IMR-90 (cell line): ENCODE data around the gene NTSR1. TPM values are rescaled to one million over a fixed set of nuclear protein-coding genes. Genes with fewer than 3 reads are reported as not detected.

Experiments used
- ATAC-seq: fragments of 200-7000 bp; cut with Tn5 transposase; 2 replicates; pipeline ENCODE4 v1.9.1; 2020; ENCODE audit warnings: low read depth, mild to moderate bottlenecking, moderate library complexity
- BruUV-seq: library from RNA; stranded (reverse); fragments of 400-500 nt; replicated peaks from 2 replicates; lab custom pipeline; 2021; lab: Mats Ljungman, UMichigan
- CTCF ChIA-PET: fragments of 300-600 bp; formaldehyde crosslinking; extraction: SDS; loops from one replicate; lab custom pipeline; 2021; ENCODE audit warnings: antibody characterized with exemption; lab: Yijun Ruan, JAX
- POLR2A ChIA-PET: fragments of 300-600 bp; sonication (Branson Sonifier 250); formaldehyde crosslinking; loops from one replicate; lab custom pipeline; 2022; ENCODE audit warnings: antibody characterized with exemption; ENCODE audit not compliant: unreplicated experiment; lab: Charles Lee
- DNase-seq: peaks from one replicate; pipeline ENCODE4 v3.0.0; 2013
- H2AFZ ChIP-seq: replicated peaks from 2 replicates; pipeline ENCODE3; 2013; ENCODE audit warnings: low read length, mild to moderate bottlenecking; ENCODE audit not compliant: poor library complexity
- H2AK5ac ChIP-seq: 2 replicates; pipeline ENCODE4 v1.6.1; 2013; ENCODE audit warnings: low read depth, low read length, inconsistent platforms
- H2AK9ac ChIP-seq: replicated peaks from 2 replicates; pipeline ENCODE3; 2013; ENCODE audit warnings: mild to moderate bottlenecking, low read depth, low read length, moderate library complexity; ENCODE audit not compliant: poor library complexity
- H2BK120ac ChIP-seq: 2 replicates; pipeline ENCODE4 v1.6.1; 2013; ENCODE audit warnings: low read depth, low read length, inconsistent platforms
- H2BK15ac ChIP-seq: 3 replicates; pipeline ENCODE4 v1.6.1; 2013; ENCODE audit warnings: low read depth, low read length, inconsistent platforms
- H2BK20ac ChIP-seq: 2 replicates; pipeline ENCODE4 v1.6.1; 2013; ENCODE audit warnings: low read depth, mild to moderate bottlenecking, inconsistent platforms, low read length, moderate library complexity
- H2BK5ac ChIP-seq: 2 replicates; pipeline ENCODE4 v1.6.1; 2013; ENCODE audit warnings: mild to moderate bottlenecking, low read depth, low read length, inconsistent platforms; ENCODE audit not compliant: poor library complexity, severe bottlenecking
- H3K14ac ChIP-seq: replicated peaks from 2 replicates; pipeline ENCODE4 v1.6.1; 2013; ENCODE audit warnings: low read depth, low read length, inconsistent platforms
- H3K18ac ChIP-seq: 2 replicates; pipeline ENCODE4 v1.6.1; 2013; ENCODE audit warnings: low read depth, low read length, control low read depth
- H3K23ac ChIP-seq: 2 replicates; pipeline ENCODE4 v1.6.1; 2013; ENCODE audit warnings: low read depth, low read length, inconsistent platforms
- H3K27ac ChIP-seq: 2 replicates; pipeline ENCODE4 v1.5.1; 2013; ENCODE audit warnings: mild to moderate bottlenecking, control low read depth, low read length; ENCODE audit not compliant: insufficient read depth
- H3K27me3 ChIP-seq: 2 replicates; pipeline ENCODE4 v1.6.1; 2013; ENCODE audit warnings: low read length; ENCODE audit not compliant: control insufficient read depth, insufficient read depth
- H3K36me3 ChIP-seq: 2 replicates; pipeline ENCODE4 v1.6.1; 2013; ENCODE audit warnings: low read length, mixed read lengths; ENCODE audit not compliant: control insufficient read depth, insufficient read depth
- H3K4ac ChIP-seq: 2 replicates; pipeline ENCODE4 v1.6.1; 2013; ENCODE audit warnings: low read depth, low read length, inconsistent platforms
- H3K4me1 ChIP-seq: 2 replicates; pipeline ENCODE4 v1.6.1; 2013; ENCODE audit warnings: low read length, mixed read lengths; ENCODE audit not compliant: control insufficient read depth, insufficient read depth
- H3K4me2 ChIP-seq: 2 replicates; pipeline ENCODE4 v1.6.1; 2013; ENCODE audit warnings: low read depth, mild to moderate bottlenecking, control low read depth, low read length, moderate library complexity
- H3K4me3 ChIP-seq: 2 replicates; pipeline ENCODE4 v1.5.1; 2013; ENCODE audit warnings: low read depth, mild to moderate bottlenecking, control low read depth, low read length, moderate library complexity; ENCODE audit not compliant: insufficient read depth
- H3K56ac ChIP-seq: 2 replicates; pipeline ENCODE4 v1.6.1; 2013; ENCODE audit warnings: low read length, inconsistent platforms; ENCODE audit not compliant: insufficient read depth; ENCODE audit errors: extremely low read depth
- H3K79me1 ChIP-seq, 2 experiments: 2 replicates each; pipeline ENCODE4 v1.6.1; 2013; ENCODE audit warnings: low read length in 2 of 2, inconsistent platforms in 1 of 2, low read depth in 1 of 2
- H3K9ac ChIP-seq: 2 replicates; pipeline ENCODE4 v1.6.1; 2013; ENCODE audit warnings: low read depth, low read length, control low read depth
- H3K9me1 ChIP-seq: 2 replicates; pipeline ENCODE4 v1.6.1; 2013; ENCODE audit warnings: low read length, inconsistent platforms; ENCODE audit not compliant: insufficient read depth
- H3K9me3 ChIP-seq: 2 replicates; pipeline ENCODE4 v1.6.1; 2013; ENCODE audit warnings: low read length; ENCODE audit not compliant: control insufficient read depth, insufficient read depth
- H4K20me1 ChIP-seq: 2 replicates; pipeline ENCODE4 v1.6.1; 2013; ENCODE audit warnings: low read length, inconsistent platforms; ENCODE audit not compliant: insufficient read depth
- H4K5ac ChIP-seq: 2 replicates; pipeline ENCODE4 v1.6.1; 2013; ENCODE audit warnings: mild to moderate bottlenecking, low read depth, low read length, control low read depth
- H4K8ac ChIP-seq, 2 experiments: 2 replicates each; pipeline ENCODE4 v1.6.1; 2013; ENCODE audit warnings: low read depth in 2 of 2, low read length in 2 of 2, control low read depth in 1 of 2, inconsistent platforms in 1 of 2
- H4K91ac ChIP-seq: 2 replicates; pipeline ENCODE4 v1.6.1; 2013; ENCODE audit warnings: low read depth, low read length, inconsistent platforms; ENCODE audit not compliant: insufficient read depth
- BHLHE40 ChIP-seq: fragments of 150-350 bp; IDR thresholded peaks from 2 replicates; pipeline ENCODE4 v1.6.1; 2016; ENCODE audit warnings: mild to moderate bottlenecking, low read depth, low read length
- CEBPB ChIP-seq: IDR thresholded peaks from 2 replicates; pipeline ENCODE4 v1.6.1; 2012; ENCODE audit warnings: low read depth, low read length, improper control_type of control experiment
- CHD1 ChIP-seq: IDR thresholded peaks from 2 replicates; pipeline ENCODE4 v1.6.1; 2012; ENCODE audit warnings: low read depth, low read length, improper control_type of control experiment
- CTCF ChIP-seq: conservative IDR thresholded peaks from 2 replicates; pipeline ENCODE4 v1.5.1; 2012; ENCODE audit warnings: mild to moderate bottlenecking, low read depth, low read length, improper control_type of control experiment
- ELK1 ChIP-seq: fragments of 150-350 bp; IDR thresholded peaks from 2 replicates; pipeline ENCODE4 v1.6.1; 2016; ENCODE audit warnings: low read depth, mild to moderate bottlenecking, low read length, moderate library complexity, borderline replicate concordance
- FOS ChIP-seq: fragments of 150-350 bp; IDR thresholded peaks from 2 replicates; pipeline ENCODE4 v1.6.1; 2016; ENCODE audit warnings: low read depth, low read length
- MXI1 ChIP-seq: IDR thresholded peaks from 2 replicates; pipeline ENCODE4 v1.6.1; 2012; ENCODE audit warnings: low read depth, mild to moderate bottlenecking, low read length, moderate library complexity, borderline replicate concordance
- NFE2L2 ChIP-seq: fragments of 150-350 bp; IDR thresholded peaks from 2 replicates; pipeline ENCODE4 v1.6.1; 2016; ENCODE audit warnings: low read depth, mild to moderate bottlenecking, low read length
- POLR2A ChIP-seq: IDR thresholded peaks from 2 replicates; pipeline ENCODE4 v1.6.1; 2012; ENCODE audit warnings: mild to moderate bottlenecking, low read depth, low read length
- RAD21 ChIP-seq: IDR thresholded peaks from 2 replicates; pipeline ENCODE4 v1.6.1; 2012; ENCODE audit warnings: low read length, improper control_type of control experiment
- RCOR1 ChIP-seq: IDR thresholded peaks from 2 replicates; pipeline ENCODE4 v1.6.1; 2012; ENCODE audit warnings: mild to moderate bottlenecking, low read length, improper control_type of control experiment; ENCODE audit not compliant: insufficient replicate concordance
- RFX5 ChIP-seq: IDR thresholded peaks from 2 replicates; pipeline ENCODE4 v1.8.0; 2012; ENCODE audit warnings: low read depth, mild to moderate bottlenecking, low read length, moderate library complexity
- SMC3 ChIP-seq: fragments of 150-350 bp; IDR thresholded peaks from 2 replicates; pipeline ENCODE4 v1.6.1; 2016; ENCODE audit warnings: low read depth, mild to moderate bottlenecking, antibody characterized with exemption, low read length, moderate library complexity
- USF2 ChIP-seq: fragments of 150-350 bp; IDR thresholded peaks from 2 replicates; pipeline ENCODE4 v1.6.1; 2017; ENCODE audit warnings: mild to moderate bottlenecking, antibody characterized with exemption, low read length, low read depth
- WGBS, 2 experiments: methylation state at CpG; one replicate each; pipeline versions ENCODE4 v1.1.5 to v1.1.7; 2013; ENCODE audit warnings: missing lambda C conversion rate in 2 of 2; ENCODE audit not compliant: insufficient read length in 1 of 2; ENCODE audit errors: extremely low coverage in 2 of 2; 5-methylcytosine and 5-hydroxymethylcytosine counted together
- dilution Hi-C: fragments of 300-500 bp; cut with HindIII; formaldehyde crosslinking; loops from one replicate; pipeline ENCODE4 v1.14.3; 2018; ENCODE audit warnings: low sequenced_read_pairs; ENCODE audit not compliant: unreplicated experiment
- in situ Hi-C: fragments of 300-500 bp; cut with MboI; formaldehyde crosslinking; loops from 3 replicates; pipeline ENCODE4 v1.14.3; 2019; ENCODE audit warnings: low sequenced_read_pairs, inconsistent platforms, mixed read lengths
- intact Hi-C: fragments of 100-400 bp; cut with micrococcal nuclease; formaldehyde crosslinking; loops from 2 replicates; pipeline ENCODE4 v1.10.0; 2022
- polyA plus RNA-seq, 3 experiments: library from polyadenylated mRNA; depleted of rRNA; stranded (reverse); fragments of >200 nt; gene quantifications; 2 replicates each; pipeline ENCODE4 v1.2.3, GENCODE V29; 2012; ENCODE audit warnings: low replicate concordance in 1 of 3
- total RNA-seq: library from RNA; depleted of rRNA; stranded (reverse); fragments of >200 nt; gene quantifications from 2 replicates; pipeline ENCODE4 v1.2.3, GENCODE V29; 2012

The NTSR1 gene
- total and polyA plus RNA-seq, 2 of the 4 experiments (the other 2 are of a cell fraction), result 0.54 to 1.8 TPM

GRCh38 chr20:62751551-62752150 is 43.0 kb downstream of the NTSR1 start:
- Histone ChIP-seq H3K18ac (peak overlapping the region; percentile 76), H3K79me1 (peaks cover 0 to 7% of the 10 kb centered on the region in 2 experiments; a peak in 2 of 4 replicates), H3K4me1 (peaks cover 12% of the 10 kb centered on the region), H2AK9ac (peak overlapping the region; percentile 70), H3K36me3 (no peaks in the 10 kb centered on the region), H2BK20ac (peak overlapping the region; percentile 54), H3K56ac (no peak overlapping the region), H2AK5ac (peak overlapping the region; percentile 90), H3K27me3 (no peaks in the 10 kb centered on the region; the same call in 1 of the 2 replicates), H3K4me2 (peak overlapping the region; percentile 30; the same call in 1 of the 2 replicates), H3K4ac (peak overlapping the region; percentile 67), H3K9me3 (no peaks in the 10 kb centered on the region), H2BK120ac (peak overlapping the region; percentile 78), H4K91ac (peak overlapping the region; percentile 67), H3K9me1 (peaks cover 7% of the 10 kb centered on the region), H4K20me1 (no peaks in the 10 kb centered on the region; the same call in 1 of the 2 replicates), H3K4me3 (no peak overlapping the region), H2BK15ac (peak overlapping the region; percentile 18; the same call in 2 of the 3 replicates), H4K5ac (peak overlapping the region; percentile 83), H4K8ac (peak overlapping the region; percentile 54 to 85; a peak in 3 of 4 replicates), H3K14ac (peak overlapping the region; percentile 42), H2BK5ac (peak overlapping the region; percentile 59), H3K9ac (0 out of 2 replicates have a peak overlapping the region, but pooled peaks have one; percentile 40), H3K23ac (peak overlapping the region; percentile 8; the same call in 1 of the 2 replicates), H2AFZ (peak overlapping the region; percentile 90), H3K27ac (peak overlapping the region; percentile 81)
- ATAC-seq (no peak), DNase-seq (no peak)
- WGBS, 2 experiments, result 81% methylated on average over 9 of the region's 14 CpGs; no CpG with 5 or more reads in 1 of the 2 experiments
- ChIA-PET POLR2A (interaction anchor here (0.5 kb wide), 1 partner anchor 320 kb away, joined by 6 read pairs; no protein-coding TSS in a partner anchor), CTCF (interaction anchor here (1.9 kb wide), 1 partner anchor 40 kb away, joined by 5 read pairs; no protein-coding TSS in a partner anchor)
- no TSS peak for BruUV-seq
- in situ Hi-C loops (no loop called here), dilution Hi-C loops (no loop called here), intact Hi-C loops (loop anchor here (2.0 kb wide), 1 partner anchor 39 kb away; no protein-coding TSS in a partner anchor)
- no peak for TF ChIP-seq MXI1
- TF ChIP-seq RCOR1, result no peak
- TF ChIP-seq RAD21, result no peak
- TF ChIP-seq NFE2L2, result no peak
- no peak for TF ChIP-seq BHLHE40
- no peak for TF ChIP-seq CEBPB
- TF ChIP-seq CHD1, result no peak
- TF ChIP-seq SMC3, result no peak
- no peak for TF ChIP-seq POLR2A
- TF ChIP-seq USF2, result no peak
- no peak for TF ChIP-seq CTCF
- no peak for TF ChIP-seq RFX5
- no peak for TF ChIP-seq FOS
- no peak for TF ChIP-seq ELK1
